Suppressor macrophage treated with lipopolysaccharide for 4 hours (primary cell): ENCODE data around the gene PRPF39.
"Not testable (repeated sequence)": the region's sequence is repeated elsewhere in the genome, so short reads cannot be mapped to it uniquely, and the experiment has no call there.

Experiments used
- DNase-seq: peaks from one replicate; pipeline ENCODE4 v3.0.0-alpha.2; 2020

PRPF39 gene

GRCh38 chr14:45083976-45084722, at the start of gene PRPF39:
Gene PRPF39, plus strand, starts transcription at chr14:45084116. Its CDS starts 11,124 bp downstream, at chr14:45095240.
- DNase-seq, result peak; percentile 97

- no peak for DNase-seq
Observed at GRCh38 chr14:45034730-45035129, 49.2 kb upstream of the PRPF39 start.

- DNase-seq, result no peak
Observed at GRCh38 chr14:45038256-45038655, 45.7 kb upstream of the PRPF39 start.

- no peak for DNase-seq
Observed at GRCh38 chr14:45038865-45039264, 45.1 kb upstream of the PRPF39 start.

GRCh38 chr14:45039390-45039789, 44.5 kb upstream of the PRPF39 start:
- no peak for DNase-seq

GRCh38 chr14:45041641-45042040, 42.3 kb upstream of the PRPF39 start:
- no peak for DNase-seq

GRCh38 chr14:45044638-45045037, 39.3 kb upstream of the PRPF39 start:
- DNase-seq, result no peak

GRCh38 chr14:45048385-45048784, 35.5 kb upstream of the PRPF39 start:
- no peak for DNase-seq

GRCh38 chr14:45051180-45051579, 32.7 kb upstream of the PRPF39 start:
- DNase-seq, result no peak

GRCh38 chr14:45051896-45052295, 32.0 kb upstream of the PRPF39 start:
- no peak for DNase-seq

GRCh38 chr14:45057349-45057748, 26.6 kb upstream of the PRPF39 start:
- no peak for DNase-seq

GRCh38 chr14:45057881-45058364, 26.0 kb upstream of the PRPF39 start:
- no peak for DNase-seq

- no peak for DNase-seq
Observed at GRCh38 chr14:45060551-45060950, 23.4 kb upstream of the PRPF39 start.

GRCh38 chr14:45065540-45065939, 18.4 kb upstream of the PRPF39 start:
- no peak for DNase-seq

- DNase-seq, result no peak
Observed at GRCh38 chr14:45065956-45066355, 18.0 kb upstream of the PRPF39 start.

GRCh38 chr14:45066667-45067066, 17.2 kb upstream of the PRPF39 start:
- no peak for DNase-seq

- no peak for DNase-seq
Observed at GRCh38 chr14:45068396-45068795, 15.5 kb upstream of the PRPF39 start.

GRCh38 chr14:45070215-45070614, 13.7 kb upstream of the PRPF39 start:
- DNase-seq, result no peak

GRCh38 chr14:45072126-45072525, 11.8 kb upstream of the PRPF39 start:
- DNase-seq, result no peak

GRCh38 chr14:45073231-45073879, 10.6 kb upstream of the PRPF39 start:
- no peak for DNase-seq

GRCh38 chr14:45078323-45078722, 5.6 kb upstream of the PRPF39 start:
- no peak for DNase-seq

- not testable (repeated sequence) for DNase-seq
Observed at GRCh38 chr14:45080416-45080968, 3.4 kb upstream of the PRPF39 start.

- not testable (repeated sequence) for DNase-seq
Observed at GRCh38 chr14:45081096-45081495, 2.8 kb upstream of the PRPF39 start.

- DNase-seq, result no peak
Observed at GRCh38 chr14:45082420-45082819, 1.5 kb upstream of the PRPF39 start.
